Measurements from ENCODE around the gene NUDT5.
A peak's percentile ranks its signal among the peaks of the same experiment; 100 is the strongest.

DNA sequence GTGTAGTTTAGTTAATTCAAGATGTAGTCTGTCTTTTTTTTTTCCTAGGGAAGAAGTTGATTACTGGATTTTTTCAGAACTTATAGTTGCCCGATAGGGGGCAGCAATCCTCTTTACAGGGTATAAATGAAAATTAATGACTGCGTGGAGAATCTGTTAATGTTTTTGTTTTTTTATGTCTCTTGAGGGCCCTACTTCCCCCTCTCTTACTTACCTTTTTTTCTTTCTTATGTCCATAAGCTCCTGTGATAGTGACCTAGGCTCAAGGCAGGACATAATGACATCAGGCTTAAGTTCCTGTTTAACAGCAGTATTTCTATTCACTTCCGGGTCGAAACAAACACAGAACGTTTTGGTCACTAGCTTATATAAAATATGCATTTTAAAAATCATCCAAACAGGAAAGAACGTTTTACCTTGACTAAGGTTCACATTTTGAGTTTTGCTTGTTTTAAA, 19.1 kb upstream of the NUDT5 start:
- TF ChIP-seq, protein P1, sequence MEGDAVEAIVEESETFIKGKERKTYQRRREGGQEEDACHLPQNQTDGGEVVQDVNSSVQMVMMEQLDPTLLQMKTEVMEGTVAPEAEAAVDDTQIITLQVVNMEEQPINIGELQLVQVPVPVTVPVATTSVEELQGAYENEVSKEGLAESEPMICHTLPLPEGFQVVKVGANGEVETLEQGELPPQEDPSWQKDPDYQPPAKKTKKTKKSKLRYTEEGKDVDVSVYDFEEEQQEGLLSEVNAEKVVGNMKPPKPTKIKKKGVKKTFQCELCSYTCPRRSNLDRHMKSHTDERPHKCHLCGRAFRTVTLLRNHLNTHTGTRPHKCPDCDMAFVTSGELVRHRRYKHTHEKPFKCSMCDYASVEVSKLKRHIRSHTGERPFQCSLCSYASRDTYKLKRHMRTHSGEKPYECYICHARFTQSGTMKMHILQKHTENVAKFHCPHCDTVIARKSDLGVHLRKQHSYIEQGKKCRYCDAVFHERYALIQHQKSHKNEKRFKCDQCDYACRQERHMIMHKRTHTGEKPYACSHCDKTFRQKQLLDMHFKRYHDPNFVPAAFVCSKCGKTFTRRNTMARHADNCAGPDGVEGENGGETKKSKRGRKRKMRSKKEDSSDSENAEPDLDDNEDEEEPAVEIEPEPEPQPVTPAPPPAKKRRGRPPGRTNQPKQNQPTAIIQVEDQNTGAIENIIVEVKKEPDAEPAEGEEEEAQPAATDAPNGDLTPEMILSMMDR (conservative IDR thresholded peaks at IDR 0.05), result peak; percentile 88
- no peak for TF ChIP-seq ZFX (IDR thresholded peaks at IDR 0.05)

All from C4-2B (cell line).